K562 treated with DMSO at 1 percent for 4 hours (cell line): ENCODE measurements around the gene TSPAN33. TPM values are rescaled to one million over a fixed set of nuclear protein-coding genes. Genes with fewer than 3 reads are reported as not detected.

ENCODE experiments used
- total RNA-seq: library from RNA; unstranded; fragments of 300-600 nt; gene quantifications from 2 replicates; pipeline ENCODE4 v1.2.3, GENCODE V29; 2022; ENCODE audit not compliant: insufficient read depth

The TSPAN33 gene
- not detected in 2 replicates for total RNA-seq

GRCh38 chr7:129144095-129144833 is at the start of gene TSPAN33:
Gene TSPAN33 (plus strand): TSS chr7:129144707. CDS start chr7:129144981, 274 bp downstream.

DNA sequence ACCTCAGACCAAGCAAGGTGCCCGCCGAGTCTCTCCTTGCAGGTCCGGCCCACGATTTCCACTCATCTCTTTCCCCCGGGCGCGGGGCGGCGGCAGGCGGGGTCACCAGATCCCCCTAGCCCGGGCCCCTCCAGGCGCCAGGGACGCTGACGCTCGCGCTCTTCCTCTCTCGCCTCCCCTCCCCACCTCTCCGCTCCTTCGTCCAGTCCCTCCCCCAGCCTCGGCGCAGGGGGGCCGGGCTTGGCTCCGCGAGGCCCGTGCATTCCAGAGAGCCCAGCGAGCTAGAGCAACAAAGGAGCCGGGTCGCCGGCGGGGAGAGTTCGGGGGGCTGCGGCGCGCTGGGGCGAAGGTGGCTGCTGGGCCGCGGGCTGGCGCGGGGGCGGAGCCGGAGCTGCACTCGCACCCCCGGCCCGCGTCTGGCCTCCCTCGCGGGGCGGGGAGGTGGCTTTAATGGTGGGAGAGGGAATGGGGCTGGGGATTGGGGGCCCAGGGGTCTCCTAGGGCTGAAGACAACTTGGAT is 43.9 kb downstream of the TSPAN33 start, which contains the start of gene SMO:
SMO (plus strand) TSS at position 262 of the 520 bp plus-strand sequence. CDS start 519 bp downstream, outside the sequence.

Other genes with a start within 250 kb of the TSPAN33 start
- 0.27 TPM in 1 of 2 replicates, not detected in the other for gene KCP, start 234.0 kb upstream of the TSPAN33 start, total RNA-seq
- not detected in 2 replicates for gene IRF5, start 206.8 kb upstream of the TSPAN33 start, total RNA-seq
- 70.2 and 80.2 TPM in 2 replicates for gene TNPO3, start 89.6 kb upstream of the TSPAN33 start, total RNA-seq
- not detected in 2 replicates for gene SMO, start 43.9 kb downstream of the TSPAN33 start, total RNA-seq
- gene AHCYL2, start 80.3 kb downstream of the TSPAN33 start, total RNA-seq: 6.5 and 8.0 TPM in 2 replicates